ENCODE measurements around the gene ZNF32. TPM values are rescaled to one million over a fixed set of nuclear protein-coding genes. Genes with fewer than 3 reads are reported as not detected.
"Not testable (repeated sequence)": the region's sequence is repeated elsewhere in the genome, so short reads cannot be mapped to it uniquely, and the experiment has no call there.

The ZNF32 gene
- total RNA-seq, 8 experiments from 2014 or later: 29.8 to 49.5 (median 38.2) TPM

GRCh38 chr10:43658227-43658626 lies 9.5 kb upstream of the ZNF32 start:
- in situ Hi-C loops (cut with MboI; ENCODE audit: low pct_unique_long_range_greater_than_20kb in 2 of 9, low sequenced_read_pairs in 9 of 9, unreplicated experiment in 9 of 9): loop anchor here in 6 of 9 experiments (25.0 kb wide), 2 partner anchors 729 to 1204 kb away; partner anchors contain the start of gene CXCL12 (in 4 of the 6)
- peaks cover 0 to 4% of the 10 kb centered on the region in 2 donors for H3K4me1 ChIP-seq (replicated peaks in 1 of 2)

GRCh38 chr10:43655311-43655710 lies 6.6 kb upstream of the ZNF32 start:
- WGBS, 10 experiments: 33 to 100% (median 64%) methylated on average over 1 to 3 of the region's 8 CpGs; no CpG with 5 or more reads in 2 of the 10 experiments
- peak in 3 of 8 experiments; percentile 55 to 59 (median 55) for ATAC-seq (replicated peaks in 6 of 8)
- in situ Hi-C loops (cut with MboI; ENCODE audit: low pct_unique_long_range_greater_than_20kb in 2 of 9, low sequenced_read_pairs in 9 of 9, unreplicated experiment in 9 of 9): loop anchor here in 6 of 9 experiments (25.0 kb wide), 2 partner anchors 732 to 1207 kb away; partner anchors contain the start of gene CXCL12 (in 4 of the 6)
- Histone ChIP-seq H3K4me3 (no peak overlapping the region), H3K27ac (peak overlapping the region in 1 of 2 donors; percentile 20), H3K4me1 (replicated peaks in 1 of 2) (peaks cover 0 to 4% of the 10 kb centered on the region in 2 donors)

More at GRCh38 chr10:43658227-43658626, 9.5 kb upstream of the ZNF32 start:
- H3K4me3 ChIP-seq: no peak overlapping the region
- 40 to 100% (median 70%) methylated on average over 1 to 6 of the region's 8 CpGs; no CpG with 5 or more reads in 4 of the 10 experiments for WGBS, 10 experiments
- ATAC-seq (replicated peaks in 6 of 8): no peak
- no peak overlapping the region for H3K27ac ChIP-seq

GRCh38 chr10:43653746-43654145 lies 5.1 kb upstream of the ZNF32 start:
- in situ Hi-C loops (cut with MboI; ENCODE audit: low pct_unique_long_range_greater_than_20kb in 2 of 9, low sequenced_read_pairs in 9 of 9, unreplicated experiment in 9 of 9): loop anchor here in 6 of 9 experiments (25.0 kb wide), 2 partner anchors 734 to 1209 kb away; partner anchors contain the start of gene CXCL12 (in 4 of the 6)
- peak in 2 of 8 experiments; percentile 25 to 53 for ATAC-seq (replicated peaks in 6 of 8)
- 0 to 100% (median 73%) methylated on average over 1 to 2 of the region's 2 CpGs; no CpG with 5 or more reads in 5 of the 10 experiments for WGBS, 10 experiments

GRCh38 chr10:43649185-43649523 lies 473 bp upstream of the ZNF32 start:
- in situ Hi-C loops (cut with MboI; ENCODE audit: low pct_unique_long_range_greater_than_20kb in 2 of 9, low sequenced_read_pairs in 9 of 9, unreplicated experiment in 9 of 9): no loop called here
- peak; percentile 2 to 11 (median 10) for ATAC-seq (replicated peaks in 6 of 8)
- H3K27ac ChIP-seq: peak overlapping the region; percentile 81 to 83
- peak overlapping the region; percentile 55 to 91 (median 69) for H3K4me3 ChIP-seq
- peaks cover 4 to 6% of the 10 kb centered on the region in 2 donors for H3K4me1 ChIP-seq (replicated peaks in 1 of 2)
- WGBS, 10 experiments: 0 to 75% (median 30%) methylated on average over 4 to 13 of the region's 14 CpGs; no CpG with 5 or more reads in 4 of the 10 experiments

More at GRCh38 chr10:43653746-43654145, 5.1 kb upstream of the ZNF32 start:
- H3K4me1 ChIP-seq (replicated peaks in 1 of 2): peaks cover 0 to 4% of the 10 kb centered on the region in 2 donors
- H3K4me3 ChIP-seq: no peak overlapping the region
- no peak overlapping the region for H3K27ac ChIP-seq

GRCh38 chr10:43648095-43648397 lies 635 bp downstream of the ZNF32 start:
- no peak for ATAC-seq (replicated peaks in 6 of 8)
- Histone ChIP-seq H3K27ac (peak overlapping the region; percentile 81 to 83), H3K4me1 (replicated peaks in 1 of 2) (peaks cover 4 to 6% of the 10 kb centered on the region in 2 donors), H3K4me3 (peak overlapping the region; percentile 55 to 91 (median 69))
- in situ Hi-C loops (cut with MboI; ENCODE audit: low pct_unique_long_range_greater_than_20kb in 2 of 9, low sequenced_read_pairs in 9 of 9, unreplicated experiment in 9 of 9): no loop called here
- WGBS, 10 experiments: 40 to 100% (median 64%) methylated on average over 1 to 7 of the region's 9 CpGs; no CpG with 5 or more reads in 5 of the 10 experiments

- in situ Hi-C loops (cut with MboI; ENCODE audit: low pct_unique_long_range_greater_than_20kb in 2 of 9, low sequenced_read_pairs in 9 of 9, unreplicated experiment in 9 of 9): no loop called here
- WGBS, 10 experiments: 85 to 100% (median 96%) methylated on average over 2 to 6 of the region's 6 CpGs; no CpG with 5 or more reads in 3 of the 10 experiments
- Histone ChIP-seq H3K27ac (no peak overlapping the region), H3K4me1 (replicated peaks in 1 of 2) (peaks cover 4 to 6% of the 10 kb centered on the region in 2 donors), H3K4me3 (peak overlapping the region in 4 of 5 donors; percentile 55 to 91 (median 77))
- no peak for ATAC-seq (replicated peaks in 6 of 8)
Measured at GRCh38 chr10:43647576-43647975, 1.1 kb downstream of the ZNF32 start.

- no peak for ATAC-seq (replicated peaks in 6 of 8)
- WGBS, 10 experiments: 80 to 100% (median 99%) methylated on average over 1 to 4 of the region's 4 CpGs; no CpG with 5 or more reads in 2 of the 10 experiments
- Histone ChIP-seq H3K4me1 (replicated peaks in 1 of 2) (peaks cover 4 to 6% of the 10 kb centered on the region in 2 donors), H3K27ac (no peak overlapping the region), H3K4me3 (no peak overlapping the region)
- in situ Hi-C loops (cut with MboI; ENCODE audit: low pct_unique_long_range_greater_than_20kb in 2 of 9, low sequenced_read_pairs in 9 of 9, unreplicated experiment in 9 of 9): no loop called here
Measured at GRCh38 chr10:43645866-43646265, 2.8 kb downstream of the ZNF32 start.

GRCh38 chr10:43644252-43644651 lies 4.4 kb downstream of the ZNF32 start:
- Histone ChIP-seq H3K4me3 (no peak overlapping the region), H3K27ac (no peak overlapping the region), H3K4me1 (replicated peaks in 1 of 2) (peaks cover 4 to 6% of the 10 kb centered on the region in 2 donors)
- 67 to 100% (median 99%) methylated on average over 1 to 7 of the region's 8 CpGs; no CpG with 5 or more reads in 2 of the 10 experiments for WGBS, 10 experiments
- in situ Hi-C loops (cut with MboI; ENCODE audit: low pct_unique_long_range_greater_than_20kb in 2 of 9, low sequenced_read_pairs in 9 of 9, unreplicated experiment in 9 of 9): no loop called here
- ATAC-seq (replicated peaks in 6 of 8): no peak

- in situ Hi-C loops (cut with MboI; ENCODE audit: low pct_unique_long_range_greater_than_20kb in 2 of 9, low sequenced_read_pairs in 9 of 9, unreplicated experiment in 9 of 9): no loop called here
- Histone ChIP-seq H3K4me1 (replicated peaks in 1 of 2) (no peaks in the 10 kb centered on the region), H3K4me3 (no peak overlapping the region), H3K27ac (no peak overlapping the region)
- no peak for ATAC-seq (replicated peaks in 6 of 8)
Measured at GRCh38 chr10:43640603-43641002, 8.1 kb downstream of the ZNF32 start.

GRCh38 chr10:43635816-43636215 lies 12.9 kb downstream of the ZNF32 start:
- in situ Hi-C loops (cut with MboI; ENCODE audit: low pct_unique_long_range_greater_than_20kb in 2 of 9, low sequenced_read_pairs in 9 of 9, unreplicated experiment in 9 of 9); H3K4me3 ChIP-seq: not testable (repeated sequence)

GRCh38 chr10:43628956-43629355 lies 19.7 kb downstream of the ZNF32 start:
- no peak for ATAC-seq (replicated peaks in 6 of 8)
- Histone ChIP-seq H3K4me3 (no peak overlapping the region), H3K4me1 (replicated peaks in 1 of 2) (no peaks in the 10 kb centered on the region), H3K27ac (no peak overlapping the region)
- in situ Hi-C loops (cut with MboI; ENCODE audit: low pct_unique_long_range_greater_than_20kb in 2 of 9, low sequenced_read_pairs in 9 of 9, unreplicated experiment in 9 of 9): no loop called here
- WGBS, 10 experiments: 0 to 93% (median 86%) methylated on average over 1 to 4 of the region's 4 CpGs; no CpG with 5 or more reads in 6 of the 10 experiments

More at GRCh38 chr10:43635816-43636215, 12.9 kb downstream of the ZNF32 start:
- H3K4me1 ChIP-seq (replicated peaks in 1 of 2); H3K27ac ChIP-seq; ATAC-seq (replicated peaks in 6 of 8): not testable (repeated sequence)
- WGBS, 10 experiments: 0 to 60% (median 31%) methylated on average over 1 of the region's 1 CpG; no CpG with 5 or more reads in 4 of the 10 experiments

- no peak overlapping the region for H3K27ac ChIP-seq
- in situ Hi-C loops (cut with MboI; ENCODE audit: low pct_unique_long_range_greater_than_20kb in 2 of 9, low sequenced_read_pairs in 9 of 9, unreplicated experiment in 9 of 9): no loop called here
- WGBS, 10 experiments: 0 to 80% (median 50%) methylated on average over 1 of the region's 1 CpG; no CpG with 5 or more reads in 1 of the 10 experiments
- no peak overlapping the region for H3K4me3 ChIP-seq
- ATAC-seq (replicated peaks in 6 of 8): no peak
- no peaks in the 10 kb centered on the region for H3K4me1 ChIP-seq (replicated peaks in 1 of 2)
Measured at GRCh38 chr10:43627942-43628341, 20.7 kb downstream of the ZNF32 start.

- Histone ChIP-seq H3K4me1 (replicated peaks in 1 of 2) (no peaks in the 10 kb centered on the region), H3K4me3 (no peak overlapping the region), H3K27ac (no peak overlapping the region)
- 47 to 94% (median 63%) methylated on average over 2 to 3 of the region's 3 CpGs for WGBS, 10 experiments
- ATAC-seq (replicated peaks in 6 of 8): peak in 3 of 8 experiments; percentile 37 to 61 (median 55)
- in situ Hi-C loops (cut with MboI; ENCODE audit: low pct_unique_long_range_greater_than_20kb in 2 of 9, low sequenced_read_pairs in 9 of 9, unreplicated experiment in 9 of 9): no loop called here
Measured at GRCh38 chr10:43623351-43623750, 25.3 kb downstream of the ZNF32 start.

- peak in 3 of 8 experiments; percentile 24 to 85 (median 25) for ATAC-seq (replicated peaks in 6 of 8)
- Histone ChIP-seq H3K4me3 (no peak overlapping the region), H3K27ac (no peak overlapping the region), H3K4me1 (replicated peaks in 1 of 2) (no peaks in the 10 kb centered on the region)
- 25 to 100% (median 33%) methylated on average over 1 to 2 of the region's 2 CpGs; no CpG with 5 or more reads in 5 of the 10 experiments for WGBS, 10 experiments
- in situ Hi-C loops (cut with MboI; ENCODE audit: low pct_unique_long_range_greater_than_20kb in 2 of 9, low sequenced_read_pairs in 9 of 9, unreplicated experiment in 9 of 9): no loop called here
Measured at GRCh38 chr10:43622038-43622437, 26.6 kb downstream of the ZNF32 start.

Data from motor neuron (in vitro differentiated cells).